GM21367 (cell line): Measurements from ENCODE around the gene NARF.
A peak's percentile ranks its signal among the peaks of the same experiment; 100 is the strongest.
"Not testable (repeated sequence)": the region's sequence is repeated elsewhere in the genome, so short reads cannot be mapped to it uniquely, and the experiment has no call there.

Experiments used
- ATAC-seq: cut with Tn5 transposase; IDR thresholded peaks from one replicate; pipeline ENCODE4 v1.9.1; 2021; ENCODE audit not compliant: unreplicated experiment

Gene NARF

GRCh38 chr17:82496529-82497434 is 38.2 kb downstream of the NARF start:
- peak; percentile 58 for ATAC-seq

- no peak for ATAC-seq
Measured at GRCh38 chr17:82497483-82498405, 39.2 kb downstream of the NARF start.

- no peak for ATAC-seq
Measured at GRCh38 chr17:82502207-82502606, 43.7 kb downstream of the NARF start.

- ATAC-seq, result no peak
Measured at GRCh38 chr17:82503094-82503727, 44.7 kb downstream of the NARF start.

GRCh38 chr17:82503728-82504308 is 45.3 kb downstream of the NARF start:
- ATAC-seq, result no peak

- ATAC-seq, result no peak
Measured at GRCh38 chr17:82505296-82505695, 46.8 kb downstream of the NARF start.

GRCh38 chr17:82506402-82506801 is 47.9 kb downstream of the NARF start:
- peak; percentile 81 for ATAC-seq

- no peak for ATAC-seq
Measured at GRCh38 chr17:82507631-82508175, 49.2 kb downstream of the NARF start.

- not testable (repeated sequence) for ATAC-seq
Measured at GRCh38 chr17:82511642-82512041, 53.1 kb downstream of the NARF start.

GRCh38 chr17:82513864-82514263 is 55.3 kb downstream of the NARF start:
- not testable (repeated sequence) for ATAC-seq

GRCh38 chr17:82517230-82517865 is 58.8 kb downstream of the NARF start:
- no peak for ATAC-seq

GRCh38 chr17:82518826-82519810 is 60.6 kb downstream of the NARF start, which contains the start of gene FOXK2:
Gene FOXK2, plus strand, starts transcription at chr17:82519732. Its CDS starts 157 bp downstream, at chr17:82519889.
- ATAC-seq, result peak; percentile 79

GRCh38 chr17:82519971-82520903 is 61.7 kb downstream of the NARF start:
- no peak for ATAC-seq

GRCh38 chr17:82524540-82524939 is 66.0 kb downstream of the NARF start:
- no peak for ATAC-seq

- ATAC-seq, result no peak
Measured at GRCh38 chr17:82525712-82526111, 67.2 kb downstream of the NARF start.

- no peak for ATAC-seq
Measured at GRCh38 chr17:82527898-82528297, 69.4 kb downstream of the NARF start.

- no peak for ATAC-seq
Measured at GRCh38 chr17:82528484-82529265, 70.1 kb downstream of the NARF start.
